Inferior parietal cortex (tissue), 1 donor: Measurements from ENCODE around the gene TMIGD2.
A peak's percentile ranks its signal among the peaks of the same experiment; 100 is the strongest.
"Not testable (repeated sequence)": the region's sequence is repeated elsewhere in the genome, so short reads cannot be mapped to it uniquely, and the experiment has no call there.

Experiments used
- DNase-seq: peaks from one replicate; pipeline ENCODE4 v3.0.0-alpha.2; 2016; ENCODE audit errors: extremely low spot score

TMIGD2 gene

GRCh38 chr19:4267901-4268815 lies 34.0 kb downstream of the TMIGD2 start:
- DNase-seq: no peak

GRCh38 chr19:4267101-4267900 lies 34.9 kb downstream of the TMIGD2 start:
- DNase-seq: peak; percentile 25

- no peak for DNase-seq
Measured at GRCh38 chr19:4266253-4267000, 35.8 kb downstream of the TMIGD2 start.

GRCh38 chr19:4264812-4265211 lies 37.4 kb downstream of the TMIGD2 start:
- DNase-seq: no peak

GRCh38 chr19:4260613-4261191 lies 41.5 kb downstream of the TMIGD2 start:
- DNase-seq: no peak

DNA sequence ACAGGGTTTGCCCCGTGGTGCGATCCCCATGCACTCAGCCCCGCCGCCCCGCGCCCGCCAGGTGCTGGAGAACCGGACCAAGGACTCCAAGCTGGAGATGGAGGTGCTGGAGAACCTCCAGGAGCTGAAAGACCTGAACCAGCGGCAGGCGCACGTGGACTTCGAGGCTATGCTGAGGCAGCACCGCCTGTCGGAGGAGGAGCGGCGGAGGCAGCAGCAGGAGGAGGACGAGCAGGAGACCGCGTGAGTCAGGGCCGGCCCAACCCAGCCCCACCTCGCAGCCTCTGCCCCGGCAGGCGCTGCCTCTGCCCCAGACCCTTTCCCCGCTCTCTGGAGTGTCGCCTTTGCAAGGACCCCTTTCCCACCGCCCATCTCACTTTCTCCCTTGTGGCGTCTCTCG lies 44.0 kb downstream of the TMIGD2 start:
- DNase-seq: no peak

GRCh38 chr19:4257025-4257424 lies 45.2 kb downstream of the TMIGD2 start:
- no peak for DNase-seq

DNA sequence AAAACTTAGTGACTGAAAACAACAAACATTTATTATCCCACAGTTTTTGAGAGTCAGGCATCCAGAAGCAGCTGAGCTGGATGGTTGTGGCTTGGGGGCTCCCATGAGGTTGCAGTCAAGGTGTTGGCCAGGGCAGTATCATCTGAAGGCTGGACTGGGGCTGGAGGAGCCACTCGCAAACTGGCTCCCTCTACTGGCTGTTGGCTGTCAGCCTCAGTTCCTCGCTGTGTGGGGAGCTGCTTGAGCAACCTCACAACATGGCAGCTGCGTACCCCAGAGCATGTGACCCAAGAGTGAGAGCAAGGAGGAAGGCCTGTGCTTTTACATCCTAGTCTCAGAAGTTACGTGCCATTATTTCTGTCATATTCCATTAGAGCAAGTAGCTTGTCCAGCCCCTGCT lies 45.6 kb downstream of the TMIGD2 start:
- no peak for DNase-seq

GRCh38 chr19:4246767-4247593 lies 55.2 kb downstream of the TMIGD2 start, which contains the start of gene YJU2:
Gene YJU2, plus strand, starts transcription at chr19:4247080. Its CDS starts 67 bp downstream, at chr19:4247147.
- peak; percentile 99 for DNase-seq

DNA sequence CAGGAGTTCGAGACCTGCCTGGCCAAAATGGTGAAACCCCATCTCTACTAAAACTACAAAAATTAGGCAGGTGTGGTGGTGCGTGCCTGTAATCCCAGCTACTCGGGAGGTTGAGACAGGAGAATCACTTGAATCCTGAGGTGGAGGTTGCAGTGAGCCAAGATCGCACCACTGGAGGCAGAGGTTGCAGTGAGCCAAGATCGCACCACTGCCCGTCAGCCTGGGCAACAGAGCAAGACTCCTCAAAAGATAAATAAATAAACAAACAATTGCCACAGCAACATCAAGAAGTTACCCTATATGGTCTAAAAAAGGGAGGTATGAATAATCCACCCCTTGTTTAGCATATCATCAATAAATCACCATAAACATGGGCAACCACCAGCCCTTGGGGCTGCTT lies 56.3 kb downstream of the TMIGD2 start:
- not testable (repeated sequence) for DNase-seq
